ENCODE results near the gene DACH2.

Gene DACH2

DNA sequence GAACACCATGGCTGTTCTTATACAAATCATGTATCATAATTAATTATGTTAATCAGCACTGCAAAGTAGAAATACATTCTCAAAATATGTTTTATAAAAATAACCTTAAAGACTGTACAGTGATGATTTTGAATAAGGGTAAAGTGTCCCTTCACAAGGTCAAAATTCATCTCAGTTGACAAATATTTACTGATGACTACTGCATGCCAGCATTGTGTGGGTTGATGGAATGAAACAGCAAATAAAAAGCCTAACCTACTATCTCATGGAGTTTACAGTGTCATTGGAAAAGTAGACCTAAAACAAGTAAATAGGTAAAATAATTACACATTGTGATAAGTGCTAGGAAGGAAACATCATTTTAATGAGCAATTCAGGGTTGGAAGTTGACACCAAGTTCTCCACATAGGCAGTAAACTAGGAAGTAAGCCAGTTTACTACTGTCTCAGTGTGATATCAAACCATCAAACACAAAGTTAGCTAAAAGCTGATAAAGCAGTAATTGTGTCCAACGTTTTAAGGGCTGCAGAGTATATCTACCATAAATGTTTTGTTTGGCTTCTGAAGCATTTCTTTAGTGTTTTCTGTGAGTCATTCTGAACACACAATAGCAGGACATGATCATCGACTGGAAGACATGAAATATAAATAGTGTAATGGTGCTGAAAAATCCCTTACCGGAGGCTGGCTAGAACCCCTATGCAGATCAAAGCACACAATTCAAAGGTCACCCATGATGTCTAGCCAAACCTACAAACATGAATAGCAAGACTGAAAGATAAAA, 221.8 kb downstream of the DACH2 start:
- no peak overlapping the region for H3K4me3 ChIP-seq (ENCODE audit: low read depth, low read length)
- no peak for TF ChIP-seq MYC (IDR thresholded peaks at IDR 0.05; ENCODE audit: low read depth, low read length)
- TF ChIP-seq, protein P1, sequence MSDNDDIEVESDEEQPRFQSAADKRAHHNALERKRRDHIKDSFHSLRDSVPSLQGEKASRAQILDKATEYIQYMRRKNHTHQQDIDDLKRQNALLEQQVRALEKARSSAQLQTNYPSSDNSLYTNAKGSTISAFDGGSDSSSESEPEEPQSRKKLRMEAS (IDR thresholded peaks at IDR 0.05; ENCODE audit: low read depth, low read length): no peak
- no peak for TF ChIP-seq POLR2A (IDR thresholded peaks at IDR 0.05; ENCODE audit: extremely low read depth, insufficient read length)
- TF ChIP-seq, protein P2, sequence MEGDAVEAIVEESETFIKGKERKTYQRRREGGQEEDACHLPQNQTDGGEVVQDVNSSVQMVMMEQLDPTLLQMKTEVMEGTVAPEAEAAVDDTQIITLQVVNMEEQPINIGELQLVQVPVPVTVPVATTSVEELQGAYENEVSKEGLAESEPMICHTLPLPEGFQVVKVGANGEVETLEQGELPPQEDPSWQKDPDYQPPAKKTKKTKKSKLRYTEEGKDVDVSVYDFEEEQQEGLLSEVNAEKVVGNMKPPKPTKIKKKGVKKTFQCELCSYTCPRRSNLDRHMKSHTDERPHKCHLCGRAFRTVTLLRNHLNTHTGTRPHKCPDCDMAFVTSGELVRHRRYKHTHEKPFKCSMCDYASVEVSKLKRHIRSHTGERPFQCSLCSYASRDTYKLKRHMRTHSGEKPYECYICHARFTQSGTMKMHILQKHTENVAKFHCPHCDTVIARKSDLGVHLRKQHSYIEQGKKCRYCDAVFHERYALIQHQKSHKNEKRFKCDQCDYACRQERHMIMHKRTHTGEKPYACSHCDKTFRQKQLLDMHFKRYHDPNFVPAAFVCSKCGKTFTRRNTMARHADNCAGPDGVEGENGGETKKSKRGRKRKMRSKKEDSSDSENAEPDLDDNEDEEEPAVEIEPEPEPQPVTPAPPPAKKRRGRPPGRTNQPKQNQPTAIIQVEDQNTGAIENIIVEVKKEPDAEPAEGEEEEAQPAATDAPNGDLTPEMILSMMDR (IDR thresholded peaks at IDR 0.05; ENCODE audit: low read depth, low read length): no peak
- no peak for DNase-seq (ENCODE audit: low read depth)

DNA sequence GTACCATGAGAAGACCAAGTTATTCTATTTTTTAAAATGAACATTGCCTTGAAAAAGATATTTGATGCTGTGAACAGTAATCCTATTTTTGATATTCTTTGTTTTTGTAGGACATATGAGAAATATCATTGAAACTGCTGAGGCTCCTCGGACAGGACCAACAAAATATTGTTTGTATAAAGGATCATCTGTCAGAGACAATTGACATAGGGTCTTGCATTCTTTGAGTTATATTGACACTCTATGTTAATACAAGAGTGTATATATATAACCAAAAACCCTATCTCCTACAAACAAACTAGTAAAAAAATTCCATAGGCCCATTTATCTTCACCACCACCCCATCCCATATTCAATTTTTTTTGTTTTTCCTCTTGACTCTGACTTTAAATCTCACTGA, 222.7 kb downstream of the DACH2 start:
- no peak overlapping the region for H3K4me3 ChIP-seq (ENCODE audit: low read depth, low read length)
- TF ChIP-seq, protein P2 (IDR thresholded peaks at IDR 0.05; ENCODE audit: low read depth, low read length): no peak
- no peak for TF ChIP-seq MYC (IDR thresholded peaks at IDR 0.05; ENCODE audit: low read depth, low read length)
- TF ChIP-seq POLR2A (IDR thresholded peaks at IDR 0.05; ENCODE audit: extremely low read depth, insufficient read length): no peak
- TF ChIP-seq, protein P1 (IDR thresholded peaks at IDR 0.05; ENCODE audit: low read depth, low read length): no peak
- no peak for DNase-seq (ENCODE audit: low read depth)

DNA sequence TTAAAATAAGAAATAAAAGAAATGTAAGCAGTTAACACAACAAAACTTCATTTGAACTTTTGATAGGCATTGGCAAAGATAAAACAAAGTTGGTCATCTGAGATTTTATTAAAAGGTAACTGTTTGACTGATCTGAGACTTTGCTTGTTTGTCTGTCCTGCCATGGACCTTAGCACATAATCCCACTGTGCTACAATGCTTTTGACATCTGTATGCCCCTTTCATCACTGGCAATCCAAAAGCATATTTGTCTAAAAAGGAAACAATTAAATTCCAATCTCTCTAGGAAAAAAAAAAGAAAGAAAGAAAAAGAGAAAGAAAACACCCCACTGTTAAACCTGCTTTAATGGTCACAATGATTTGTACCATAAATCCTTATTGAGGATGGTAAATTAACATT, 231.0 kb downstream of the DACH2 start:
- no peak for DNase-seq (ENCODE audit: low read depth)
- TF ChIP-seq MYC (IDR thresholded peaks at IDR 0.05; ENCODE audit: low read depth, low read length) (no peak), POLR2A (IDR thresholded peaks at IDR 0.05; ENCODE audit: extremely low read depth, insufficient read length) (no peak)
- TF ChIP-seq, protein P1 (IDR thresholded peaks at IDR 0.05; ENCODE audit: low read depth, low read length): no peak
- TF ChIP-seq, protein P2 (IDR thresholded peaks at IDR 0.05; ENCODE audit: low read depth, low read length): no peak
- H3K4me3 ChIP-seq (ENCODE audit: low read depth, low read length): no peak overlapping the region

DNA sequence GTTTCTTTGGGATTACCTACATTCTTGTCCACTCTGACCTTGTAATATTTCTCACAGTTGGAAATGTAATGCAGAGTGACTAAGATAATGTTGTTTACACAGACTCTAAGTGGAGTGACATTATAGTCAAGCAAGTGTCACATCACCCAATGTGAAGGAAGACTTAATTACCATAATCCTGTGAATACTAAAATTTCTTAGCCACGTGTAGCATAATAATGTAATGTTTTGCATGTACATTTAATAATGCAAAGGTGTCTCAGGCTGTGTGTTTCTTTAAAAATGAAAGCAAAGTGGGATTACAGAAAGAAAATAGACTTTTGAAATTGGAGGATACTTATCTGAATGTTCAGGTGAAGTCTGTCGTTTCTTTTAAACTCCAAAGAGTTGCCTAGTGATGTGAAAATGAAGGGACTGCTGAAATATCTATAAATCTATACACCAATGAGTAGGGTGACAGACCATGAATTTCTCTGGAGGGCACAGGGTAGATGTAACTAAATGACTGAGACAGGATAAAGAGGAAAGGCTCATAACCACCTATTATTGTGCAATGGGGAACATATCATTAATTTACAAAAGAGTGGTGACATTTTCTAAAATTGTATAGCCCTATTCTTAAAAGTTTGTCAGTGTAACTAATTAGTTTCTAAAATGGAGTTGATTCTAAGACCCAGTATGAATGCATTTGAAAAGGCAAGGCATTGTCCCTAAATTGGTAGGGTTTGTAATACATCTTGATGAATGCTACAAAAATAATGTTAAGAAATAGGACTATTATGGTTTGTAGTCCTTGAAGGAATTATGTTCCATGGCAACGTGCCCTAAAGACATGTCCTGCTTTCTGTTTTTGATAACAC, 235.7 kb downstream of the DACH2 start:
- H3K4me3 ChIP-seq (ENCODE audit: low read depth, low read length): no peak overlapping the region
- DNase-seq (ENCODE audit: low read depth): no peak

DNA sequence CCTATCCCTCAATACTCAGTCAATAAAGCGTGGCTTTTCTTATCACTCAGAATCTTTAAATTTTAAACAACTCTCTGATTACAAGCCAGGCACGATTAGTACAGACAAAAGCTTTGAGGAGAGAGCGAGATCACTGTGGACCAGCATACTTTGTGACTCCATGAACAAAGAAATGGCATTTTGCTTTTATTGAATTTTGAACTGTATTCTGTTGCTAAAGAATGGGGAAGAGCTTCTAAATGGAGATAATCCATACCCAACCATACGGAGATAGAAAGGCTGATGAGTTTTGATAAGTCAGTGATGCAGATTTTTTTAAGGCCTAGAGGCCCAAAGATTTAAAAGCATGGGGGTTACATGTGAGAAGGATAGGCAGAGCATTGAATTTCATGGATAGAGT, 259.1 kb downstream of the DACH2 start:
- DNase-seq (ENCODE audit: low read depth): no peak
- TF ChIP-seq, protein P2 (IDR thresholded peaks at IDR 0.05; ENCODE audit: low read depth, low read length): no peak
- no peak for TF ChIP-seq POLR2A (IDR thresholded peaks at IDR 0.05; ENCODE audit: extremely low read depth, insufficient read length)
- H3K4me3 ChIP-seq (ENCODE audit: low read depth, low read length): no peak overlapping the region

More for the DNA sequence above, 235.7 kb downstream of the DACH2 start:
- TF ChIP-seq, protein P2 (IDR thresholded peaks at IDR 0.05; ENCODE audit: low read depth, low read length): no peak
- TF ChIP-seq, protein P1 (IDR thresholded peaks at IDR 0.05; ENCODE audit: low read depth, low read length): no peak
- TF ChIP-seq MYC (IDR thresholded peaks at IDR 0.05; ENCODE audit: low read depth, low read length): no peak
- no peak for TF ChIP-seq POLR2A (IDR thresholded peaks at IDR 0.05; ENCODE audit: extremely low read depth, insufficient read length)
